Astrocyte (in vitro differentiated cells and primary cell): ENCODE measurements around the gene COG5. TPM values are rescaled to one million over a fixed set of nuclear protein-coding genes. Genes with fewer than 3 reads are reported as not detected.

ENCODE experiments used
- DNase-seq: peaks from one replicate; pipeline ENCODE4 v3.0.0-alpha.2; 2010; ENCODE audit warnings: low read depth
- FAIRE-seq: peaks from 2 replicates; lab custom pipeline; 2011; peaks lifted over from hg19 to GRCh38; lab: Jason Lieb, UNC
- H2AFZ ChIP-seq: 2 replicates; pipeline ENCODE4 v1.6.0; 2012; ENCODE audit warnings: low read depth, low read length, inconsistent platforms
- H3K27ac ChIP-seq: 2 replicates; pipeline ENCODE4 v1.5.1; 2011; ENCODE audit warnings: low read depth, low read length, inconsistent platforms
- H3K27me3 ChIP-seq: 2 replicates; pipeline ENCODE4 v1.6.0; 2011; ENCODE audit warnings: low read length, inconsistent platforms; ENCODE audit not compliant: insufficient read depth
- H3K36me3 ChIP-seq: 2 replicates; pipeline ENCODE4 v1.5.1; 2011; ENCODE audit warnings: low read length, inconsistent platforms; ENCODE audit not compliant: insufficient read depth
- H3K4me1 ChIP-seq: 2 replicates; pipeline ENCODE4 v1.5.1; 2011; ENCODE audit warnings: low read length, inconsistent platforms; ENCODE audit not compliant: insufficient read depth
- H3K4me2 ChIP-seq: 2 replicates; pipeline ENCODE4 v1.6.0; 2012; ENCODE audit warnings: low read length, inconsistent platforms
- H3K4me3 ChIP-seq: 2 replicates; pipeline ENCODE4 v1.5.1; 2011; ENCODE audit warnings: low read depth, mild to moderate bottlenecking, low read length, inconsistent platforms; ENCODE audit not compliant: insufficient read depth
- H3K79me2 ChIP-seq: 2 replicates; pipeline ENCODE4 v1.6.0; 2012; ENCODE audit warnings: mild to moderate bottlenecking, low read length, inconsistent platforms; ENCODE audit not compliant: insufficient read depth
- H3K9ac ChIP-seq: 2 replicates; pipeline ENCODE4 v1.6.0; 2012; ENCODE audit warnings: mild to moderate bottlenecking, low read length, inconsistent platforms
- H3K9me3 ChIP-seq: 2 replicates; pipeline ENCODE4 v1.5.1; 2012; ENCODE audit warnings: low read depth, mild to moderate bottlenecking, low read length, inconsistent platforms; ENCODE audit not compliant: insufficient read depth
- H4K20me1 ChIP-seq: 2 replicates; pipeline ENCODE4 v1.6.0; 2012; ENCODE audit warnings: low read length, inconsistent platforms; ENCODE audit not compliant: insufficient read depth
- H3K27ac Mint-ChIP-seq: one replicate; pipeline ENCODE4 v1.8.0; 2021; ENCODE audit warnings: mild to moderate bottlenecking, mixed read lengths; ENCODE audit not compliant: unreplicated experiment
- H3K27me3 Mint-ChIP-seq: one replicate; pipeline ENCODE4 v1.8.0; 2021; ENCODE audit warnings: low read depth, mixed read lengths; ENCODE audit not compliant: unreplicated experiment
- H3K36me3 Mint-ChIP-seq: one replicate; pipeline ENCODE4 v1.8.0; 2021; ENCODE audit warnings: low read depth, mixed read lengths; ENCODE audit not compliant: unreplicated experiment
- H3K4me1 Mint-ChIP-seq: one replicate; pipeline ENCODE4 v1.8.0; 2021; ENCODE audit warnings: low read depth, mixed read lengths; ENCODE audit not compliant: unreplicated experiment
- H3K4me3 Mint-ChIP-seq: one replicate; pipeline ENCODE4 v1.8.0; 2021; ENCODE audit warnings: mild to moderate bottlenecking, moderate library complexity, mixed read lengths; ENCODE audit not compliant: unreplicated experiment
- H3K9me3 Mint-ChIP-seq: one replicate; pipeline ENCODE4 v1.8.0; 2021; ENCODE audit warnings: mild to moderate bottlenecking, mixed read lengths; ENCODE audit not compliant: unreplicated experiment
- CTCF ChIP-seq: IDR thresholded peaks from 2 replicates; pipeline ENCODE4 v1.5.1; 2011; ENCODE audit warnings: low read depth, mild to moderate bottlenecking, inconsistent platforms, low read length, moderate library complexity; ENCODE audit not compliant: insufficient read depth
- EZH2 ChIP-seq: IDR thresholded peaks from 2 replicates; pipeline ENCODE4 v1.6.1; 2012; ENCODE audit warnings: mild to moderate bottlenecking, low read length, inconsistent platforms; ENCODE audit not compliant: insufficient read depth
- total RNA-seq: library from RNA; stranded (reverse); gene quantifications from 2 replicates; pipeline ENCODE4 v1.2.1, GENCODE V29; 2021

The COG5 gene
- total RNA-seq, 1 donor from 2014 or later = 57.1 TPM

DNA sequence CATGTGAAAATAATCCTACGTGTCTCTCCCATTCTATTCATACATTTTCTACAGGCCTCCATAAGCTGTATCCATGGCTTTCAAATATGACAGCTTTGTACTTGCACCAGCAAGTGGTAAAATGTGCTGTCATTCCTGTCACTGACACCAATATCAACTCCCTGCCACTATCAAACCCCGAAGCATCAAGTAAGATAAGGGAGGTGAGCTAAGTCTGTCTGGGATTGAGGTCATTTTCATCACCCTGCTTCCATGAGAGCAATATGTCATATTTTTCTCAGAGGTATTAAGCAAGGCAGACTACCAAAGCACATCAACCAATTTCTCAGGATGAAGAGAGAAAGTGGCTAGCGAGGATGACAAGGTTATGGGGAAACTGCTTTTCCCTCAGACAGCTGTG is 82.8 kb downstream of the COG5 start:
- Mint-ChIP-seq H3K4me1 (no peaks in the 10 kb centered on the region), H3K4me3 (no peak overlapping the region)
- no peak overlapping the region for H3K27ac ChIP-seq

DNA sequence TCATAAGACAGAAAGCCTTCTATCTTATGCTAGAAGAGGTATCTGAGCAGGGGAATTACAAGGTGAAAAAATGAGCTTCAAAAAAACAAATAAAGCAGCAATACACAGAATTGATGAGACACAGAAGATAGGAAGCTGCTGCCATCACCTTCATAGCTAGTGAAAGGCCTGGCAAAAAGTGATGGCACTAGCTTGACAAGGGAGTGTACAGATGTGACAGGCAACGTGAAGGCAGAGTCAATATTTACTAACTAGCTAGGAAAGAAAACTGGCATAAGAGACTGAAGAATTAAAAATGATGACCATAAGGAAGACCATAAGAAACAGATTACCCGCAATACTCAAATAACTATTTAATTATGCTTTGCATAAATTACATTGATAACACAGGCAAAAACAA is 84.4 kb downstream of the COG5 start:
- Histone ChIP-seq H3K4me1 (no peaks in the 10 kb centered on the region), H3K27ac (no peak overlapping the region), H3K4me2 (no peak overlapping the region), H3K36me3 (no peaks in the 10 kb centered on the region), H4K20me1 (peaks cover 4% of the 10 kb centered on the region), H3K9me3 (no peaks in the 10 kb centered on the region), H2AFZ (no peak overlapping the region), H3K27me3 (no peaks in the 10 kb centered on the region), H3K9ac (no peak overlapping the region), H3K4me3 (no peak overlapping the region), H3K79me2 (peaks cover 3% of the 10 kb centered on the region)
- DNase-seq = no peak
- no peak for TF ChIP-seq CTCF
- TF ChIP-seq EZH2 = no peak
- Mint-ChIP-seq H3K27me3 (no peaks in the 10 kb centered on the region), H3K4me3 (no peak overlapping the region), H3K9me3 (no peaks in the 10 kb centered on the region), H3K27ac (no peak overlapping the region), H3K36me3 (no peaks in the 10 kb centered on the region), H3K4me1 (no peaks in the 10 kb centered on the region)
- no peak for FAIRE-seq

More for the DNA sequence above, 82.8 kb downstream of the COG5 start:
- H3K27ac Mint-ChIP-seq = no peak overlapping the region
- Histone ChIP-seq H3K27me3 (no peaks in the 10 kb centered on the region), H3K9ac (no peak overlapping the region), H3K4me1 (no peaks in the 10 kb centered on the region), H3K79me2 (peaks cover 3% of the 10 kb centered on the region), H3K36me3 (no peaks in the 10 kb centered on the region), H3K4me3 (no peak overlapping the region), H3K4me2 (no peak overlapping the region), H4K20me1 (peaks cover 4% of the 10 kb centered on the region), H2AFZ (no peak overlapping the region), H3K9me3 (no peaks in the 10 kb centered on the region)
- no peak for TF ChIP-seq CTCF
- no peak for TF ChIP-seq EZH2
- no peaks in the 10 kb centered on the region for H3K36me3 Mint-ChIP-seq
- H3K27me3 Mint-ChIP-seq = no peaks in the 10 kb centered on the region
- no peak for FAIRE-seq
- H3K9me3 Mint-ChIP-seq = no peaks in the 10 kb centered on the region
- DNase-seq = no peak

GRCh38 chr7:107474104-107474521 is 89.6 kb downstream of the COG5 start:
- Mint-ChIP-seq H3K36me3 (no peaks in the 10 kb centered on the region), H3K27ac (no peak overlapping the region), H3K9me3 (no peaks in the 10 kb centered on the region), H3K4me3 (no peak overlapping the region), H3K27me3 (no peaks in the 10 kb centered on the region), H3K4me1 (peaks cover 3% of the 10 kb centered on the region)
- Histone ChIP-seq H3K27me3 (no peaks in the 10 kb centered on the region), H4K20me1 (peaks cover under 1% of the 10 kb centered on the region), H3K36me3 (no peaks in the 10 kb centered on the region), H3K9me3 (no peaks in the 10 kb centered on the region), H3K4me3 (no peak overlapping the region), H3K4me2 (no peak overlapping the region), H2AFZ (no peak overlapping the region), H3K79me2 (no peaks in the 10 kb centered on the region), H3K27ac (no peak overlapping the region), H3K4me1 (no peaks in the 10 kb centered on the region), H3K9ac (no peak overlapping the region)
- TF ChIP-seq EZH2 (no peak), CTCF (no peak)
- no peak for FAIRE-seq
- DNase-seq = no peak
